ENCODE data around the gene GAPVD1.
A peak's percentile ranks its signal among the peaks of the same experiment; 100 is the strongest.

Gene GAPVD1

GRCh38 chr9:125400725-125401716, 139.4 kb downstream of the GAPVD1 start:
- no peak for DNase-seq

GRCh38 chr9:125404733-125405132, 143.1 kb downstream of the GAPVD1 start:
- DNase-seq, result no peak

DNA sequence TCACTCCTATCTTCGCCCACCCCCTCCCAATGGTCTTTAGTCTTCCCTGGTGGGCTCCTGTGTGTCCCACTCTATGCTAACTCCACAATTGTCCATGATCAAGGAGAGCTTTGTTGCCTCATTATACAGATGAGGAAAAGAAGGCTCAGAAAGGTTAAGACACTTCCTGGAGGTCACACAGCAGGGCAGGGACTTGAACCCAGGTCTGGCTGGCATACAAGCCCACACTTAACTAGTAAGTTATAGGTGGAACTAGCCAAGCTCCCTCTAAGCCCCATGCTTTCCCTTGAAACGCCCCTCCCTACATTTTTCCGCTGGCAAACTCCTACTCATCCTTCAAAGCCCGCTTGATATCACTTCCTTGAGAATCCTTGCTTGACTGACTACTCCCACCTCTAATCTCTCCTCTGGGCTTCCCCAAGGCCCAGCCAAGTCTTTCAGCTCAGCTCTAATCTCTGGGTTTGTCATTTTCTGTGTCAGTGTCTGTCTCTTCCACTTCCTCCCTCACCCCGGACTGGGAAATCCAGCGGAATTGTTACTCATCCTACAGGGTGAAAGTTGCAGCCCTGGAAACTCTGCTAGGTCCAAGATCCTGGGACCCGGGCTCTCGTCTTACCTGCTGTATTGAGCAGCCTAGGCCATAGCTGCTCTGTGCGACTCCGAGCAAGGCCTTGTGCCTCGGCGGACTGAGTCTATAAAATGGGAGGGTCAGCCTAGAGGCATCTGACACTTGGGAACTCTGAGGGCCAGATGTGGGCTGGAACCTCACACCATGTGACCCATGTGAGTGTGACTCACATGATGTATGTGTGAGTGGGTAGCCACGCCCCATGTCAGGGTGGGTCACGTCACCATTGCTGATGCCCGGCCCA, 144.5 kb downstream of the GAPVD1 start:
- no peak for DNase-seq

GRCh38 chr9:125406810-125407087, 145.1 kb downstream of the GAPVD1 start:
- no peak for DNase-seq

- no peak for DNase-seq
These were observed 145.9 kb downstream of the GAPVD1 start for GRCh38 chr9:125407432-125407973.

DNA sequence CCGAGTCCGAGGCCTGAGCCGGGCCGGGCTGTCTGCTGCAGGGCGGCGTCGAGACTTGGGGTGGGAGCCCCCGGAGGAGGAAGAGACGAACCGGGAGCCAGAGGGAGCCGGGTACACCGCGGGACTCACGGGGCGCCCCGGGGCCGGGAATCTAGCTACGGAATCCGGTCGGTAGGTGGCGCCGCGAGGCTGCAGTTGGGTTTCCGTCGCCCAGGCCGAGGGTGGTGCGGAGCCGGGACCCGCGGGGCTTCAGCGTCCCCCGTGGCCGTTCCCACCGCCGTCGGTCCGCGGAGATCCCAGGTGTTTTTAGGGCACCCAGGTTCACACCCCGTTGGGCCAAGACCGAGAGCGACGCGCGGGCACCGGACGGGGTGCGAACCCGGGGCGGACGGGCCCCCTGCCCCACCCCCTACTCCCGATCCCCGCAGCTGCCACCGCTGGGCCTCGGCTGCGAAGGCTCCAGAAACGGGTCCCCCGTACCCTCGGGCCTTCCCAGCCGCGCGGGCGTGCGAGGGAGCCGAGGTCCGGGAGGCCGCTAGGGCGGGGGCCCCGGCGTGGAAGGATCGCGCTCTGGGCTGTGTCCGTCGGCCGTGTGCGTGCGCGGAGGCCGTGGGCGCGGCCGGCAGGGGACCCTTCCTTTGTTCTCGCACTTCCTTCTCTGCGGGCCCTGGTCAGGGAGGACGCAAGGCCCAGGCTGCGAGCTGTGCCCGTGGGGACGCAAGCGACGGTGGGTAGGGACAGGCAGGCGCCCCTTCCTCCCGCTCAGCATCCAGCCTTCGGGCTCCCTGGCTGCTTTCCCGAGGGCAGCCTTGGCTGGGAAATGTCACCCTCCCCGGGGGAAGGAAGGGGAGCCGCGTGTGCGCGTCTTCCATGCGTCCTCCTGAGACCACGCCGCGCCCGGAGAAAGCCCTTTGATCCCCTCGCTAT, 146.6 kb downstream of the GAPVD1 start:
- peak in 41 of 56 donors; percentile 7 to 80 (median 32) for DNase-seq

GRCh38 chr9:125409217-125409636, 147.6 kb downstream of the GAPVD1 start:
- DNase-seq, result no peak

DNA sequence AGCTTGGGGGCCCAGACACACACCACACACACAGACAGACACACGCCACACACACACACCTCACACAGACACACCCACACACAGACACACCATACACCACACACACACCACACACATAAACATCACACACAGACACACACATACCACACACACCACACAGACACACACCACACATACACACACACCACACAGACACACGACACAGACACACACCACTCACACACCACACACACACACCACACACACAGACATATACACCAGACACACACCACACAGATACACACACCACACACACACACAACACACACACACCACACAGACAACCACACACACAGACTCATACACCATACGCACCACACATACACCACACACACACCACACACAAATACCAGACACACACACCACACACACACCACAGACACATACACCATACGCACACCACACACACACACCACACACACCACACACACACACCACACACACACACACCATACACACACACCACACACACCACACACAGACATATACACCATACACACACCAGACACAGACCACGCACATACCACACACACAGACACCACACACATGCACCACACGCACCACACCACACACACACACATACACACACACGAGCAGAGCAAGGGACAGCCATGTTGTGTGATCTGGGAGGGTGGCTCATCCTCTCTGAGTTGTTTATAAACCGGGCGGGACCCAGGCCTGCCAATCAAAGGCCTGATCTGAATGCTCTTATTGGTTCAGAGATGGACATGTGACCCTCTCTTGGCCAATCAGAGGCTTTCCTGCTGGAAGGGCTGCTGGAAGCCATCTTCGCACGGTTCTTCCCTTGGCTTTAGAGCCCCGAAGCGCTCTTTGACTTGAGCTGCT, 148.3 kb downstream of the GAPVD1 start:
- DNase-seq, result peak in 8 of 56 donors; percentile 5 to 39 (median 14)

GRCh38 chr9:125410522-125410894, 148.9 kb downstream of the GAPVD1 start:
- DNase-seq, result no peak

GRCh38 chr9:125411171-125411756, 149.6 kb downstream of the GAPVD1 start:
- no peak for DNase-seq

- DNase-seq, result no peak
These were observed 150.5 kb downstream of the GAPVD1 start for GRCh38 chr9:125412166-125412565.

DNA sequence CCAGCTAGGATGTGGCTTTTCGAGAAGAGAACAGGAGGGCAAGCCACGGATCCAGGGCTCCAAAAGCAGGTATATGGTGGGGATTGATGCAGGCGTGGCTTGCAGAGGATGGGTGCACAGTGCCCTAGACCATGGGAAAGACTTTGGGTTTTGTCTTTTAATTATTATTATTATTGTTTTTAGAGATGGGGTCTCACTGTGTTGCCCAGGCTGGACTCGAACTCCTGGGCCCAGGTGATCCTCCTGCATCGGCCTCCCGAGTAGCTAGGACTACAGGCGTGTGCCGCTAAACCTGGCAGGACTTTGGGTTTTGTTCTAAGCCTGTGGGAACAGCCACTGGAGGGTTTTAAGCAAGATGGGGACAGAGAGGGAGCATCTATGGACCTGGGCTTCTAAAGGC, 152.0 kb downstream of the GAPVD1 start:
- no peak for DNase-seq

DNA sequence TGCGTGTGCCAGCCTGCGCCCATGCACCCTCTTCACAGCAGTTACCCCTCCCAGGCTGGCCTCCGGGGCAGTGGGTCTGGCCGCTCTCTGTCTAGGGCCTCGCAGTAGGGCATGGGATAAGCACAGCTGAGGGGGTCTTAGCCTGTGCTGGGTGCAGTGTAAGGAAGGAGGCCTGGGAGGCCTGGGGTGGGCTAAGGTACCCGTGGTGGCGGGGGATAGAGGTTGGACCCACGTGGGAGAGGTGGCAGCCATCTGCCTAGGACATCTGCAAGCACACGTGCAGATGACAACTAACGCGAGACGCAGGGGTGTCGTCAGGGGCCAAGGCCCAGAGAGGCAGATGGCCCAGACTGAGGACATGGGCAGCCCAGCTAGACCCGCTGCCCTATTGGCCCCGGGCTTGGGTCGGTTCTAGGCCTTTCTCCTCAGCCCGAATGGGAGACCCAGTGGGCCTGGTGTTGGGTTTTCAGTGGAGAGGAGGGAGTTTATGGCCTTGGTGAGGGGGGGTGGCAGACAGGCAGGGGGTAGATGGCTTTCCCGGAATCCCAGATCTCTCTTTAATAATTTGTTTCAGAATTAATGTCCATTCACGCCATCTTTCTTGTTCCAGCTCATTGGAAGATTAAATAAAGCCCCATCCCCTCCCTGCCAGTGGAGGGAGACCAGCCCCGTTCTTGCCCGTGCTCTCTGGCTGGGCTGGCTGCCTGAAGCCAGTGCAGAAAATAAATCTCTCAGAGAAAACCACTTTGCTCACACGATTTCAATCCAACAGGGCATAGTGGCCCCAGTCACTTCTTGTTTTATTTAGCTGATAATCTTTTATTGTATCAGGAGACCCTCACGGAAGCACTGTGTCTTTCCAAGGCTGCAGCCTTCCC, 154.2 kb downstream of the GAPVD1 start:
- no peak for DNase-seq

GRCh38 chr9:125416517-125416916, 154.9 kb downstream of the GAPVD1 start:
- no peak for DNase-seq
